WI38 (cell line): ENCODE results near the gene ALG2.
"Not testable (repeated sequence)": the region's sequence is repeated elsewhere in the genome, so short reads cannot be mapped to it uniquely, and the experiment has no call there.

Experiments
- H3K4me3 ChIP-seq: 2 replicates; pipeline ENCODE4 v1.5.1; 2011; ENCODE audit warnings: low read depth, mild to moderate bottlenecking, control low read depth, low read length
- CTCF ChIP-seq: IDR thresholded peaks from 2 replicates; pipeline ENCODE4 v1.5.1; 2012; ENCODE audit warnings: low read depth, mild to moderate bottlenecking, control low read depth, low read length

Gene ALG2

DNA sequence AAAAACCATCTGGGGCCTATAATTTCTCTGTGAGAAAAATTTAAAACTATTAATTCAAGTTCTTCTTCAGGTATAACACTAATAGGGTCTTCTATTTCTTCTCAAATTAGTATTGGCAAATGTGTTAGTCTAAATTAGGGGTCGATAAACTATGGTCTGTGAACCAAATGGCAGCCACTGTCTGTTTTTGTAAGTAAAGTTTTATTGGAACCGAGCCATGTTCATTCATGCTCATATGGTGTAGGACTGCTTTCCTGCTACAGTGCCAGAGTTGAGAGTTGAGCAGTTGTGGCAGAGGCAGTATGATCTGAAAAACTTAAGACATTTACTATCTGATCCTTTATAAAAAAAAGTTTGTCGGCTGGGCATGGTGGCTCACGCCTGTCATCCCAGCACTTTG is 29.4 kb upstream of the ALG2 start:
- no peak for TF ChIP-seq CTCF
- H3K4me3 ChIP-seq = no peak overlapping the region

- TF ChIP-seq CTCF = no peak
- no peak overlapping the region for H3K4me3 ChIP-seq
These were observed 27.9 kb upstream of the ALG2 start for GRCh38 chr9:99249619-99250018.

DNA sequence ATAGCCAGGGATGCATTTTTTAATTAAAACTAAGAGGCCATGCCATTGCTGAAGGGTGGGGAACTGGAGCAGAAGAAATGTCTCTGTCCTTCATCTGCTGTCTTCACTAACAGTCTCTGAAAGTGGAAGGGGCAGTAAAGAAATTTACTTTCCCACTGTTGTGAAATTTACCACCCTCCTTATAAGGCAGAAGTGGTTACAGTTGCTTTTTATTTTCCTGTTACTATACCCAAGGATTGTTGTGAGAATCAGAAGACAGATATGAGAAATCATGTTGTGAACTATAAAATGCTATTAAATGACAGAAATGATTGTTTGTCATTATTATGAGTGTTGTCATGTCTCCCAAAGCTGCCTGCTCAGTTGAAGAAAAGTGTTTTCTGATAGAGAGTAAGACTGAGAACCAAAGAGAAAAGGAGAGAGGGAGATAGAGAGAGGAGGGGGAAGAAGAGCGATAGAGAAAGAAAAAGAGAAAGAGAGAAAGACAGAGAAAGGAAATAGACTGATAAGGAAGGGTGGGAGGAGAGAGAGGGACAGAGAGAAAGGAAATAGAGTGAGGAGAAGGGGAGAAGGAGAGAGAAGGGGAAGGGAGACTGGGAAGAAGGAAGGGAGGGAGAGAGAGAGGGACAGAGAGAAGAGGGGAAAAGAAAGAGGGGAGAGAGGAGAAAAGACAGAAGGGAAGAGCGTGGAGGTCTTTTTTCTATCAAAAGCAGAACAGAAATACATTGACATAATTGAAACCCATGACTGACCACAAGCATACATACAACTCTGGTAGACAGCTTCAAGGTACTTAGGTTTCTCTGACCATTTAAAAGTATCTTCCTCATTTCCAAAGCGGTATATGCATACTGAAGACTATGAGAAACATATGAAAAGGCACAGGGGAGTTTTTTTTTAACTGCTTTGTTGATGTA is 22.9 kb upstream of the ALG2 start:
- TF ChIP-seq CTCF = no peak

GRCh38 chr9:99241106-99241505 is 19.4 kb upstream of the ALG2 start:
- TF ChIP-seq CTCF = no peak

More for the DNA sequence above, 22.9 kb upstream of the ALG2 start:
- no peak overlapping the region for H3K4me3 ChIP-seq

DNA sequence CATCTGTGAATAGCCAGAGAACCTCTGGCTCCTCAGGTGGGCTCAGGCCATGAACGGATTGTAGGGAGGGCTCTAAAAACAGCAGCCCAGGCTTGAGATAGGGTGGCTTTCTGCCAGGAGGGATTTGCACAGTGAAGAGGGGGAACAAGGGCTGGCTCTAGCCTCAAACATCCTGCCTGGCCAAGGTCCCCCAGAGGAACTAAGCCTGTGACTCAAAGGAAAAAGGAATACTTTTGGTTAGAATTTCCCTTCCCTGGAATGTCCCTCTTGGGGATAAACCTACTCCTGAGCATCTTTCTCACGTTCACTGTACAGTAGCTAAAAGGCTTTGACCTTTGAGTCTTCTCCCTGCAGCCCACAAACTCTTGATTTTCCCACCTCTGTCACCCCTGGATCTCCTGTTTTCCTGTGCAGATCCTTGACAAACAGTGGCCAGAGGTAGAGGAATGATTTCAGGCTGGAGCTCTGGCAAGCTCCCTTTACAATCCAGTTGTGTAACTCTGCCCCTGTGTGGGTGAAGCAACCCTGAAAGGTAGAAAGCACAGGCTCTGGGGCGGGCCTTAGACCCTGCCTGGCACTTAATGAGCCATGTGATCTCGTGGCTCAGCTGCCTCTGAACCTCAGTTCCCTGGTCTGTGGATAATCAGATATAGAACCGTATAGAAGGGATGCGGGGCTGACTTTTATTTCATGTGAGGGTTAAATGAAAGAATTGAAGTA is 17.8 kb upstream of the ALG2 start:
- H3K4me3 ChIP-seq = no peak overlapping the region
- TF ChIP-seq CTCF = no peak

More at GRCh38 chr9:99241106-99241505, 19.4 kb upstream of the ALG2 start:
- H3K4me3 ChIP-seq = no peak overlapping the region

- no peak overlapping the region for H3K4me3 ChIP-seq
- TF ChIP-seq CTCF = no peak
These were observed 16.6 kb upstream of the ALG2 start for GRCh38 chr9:99238331-99238730.

DNA sequence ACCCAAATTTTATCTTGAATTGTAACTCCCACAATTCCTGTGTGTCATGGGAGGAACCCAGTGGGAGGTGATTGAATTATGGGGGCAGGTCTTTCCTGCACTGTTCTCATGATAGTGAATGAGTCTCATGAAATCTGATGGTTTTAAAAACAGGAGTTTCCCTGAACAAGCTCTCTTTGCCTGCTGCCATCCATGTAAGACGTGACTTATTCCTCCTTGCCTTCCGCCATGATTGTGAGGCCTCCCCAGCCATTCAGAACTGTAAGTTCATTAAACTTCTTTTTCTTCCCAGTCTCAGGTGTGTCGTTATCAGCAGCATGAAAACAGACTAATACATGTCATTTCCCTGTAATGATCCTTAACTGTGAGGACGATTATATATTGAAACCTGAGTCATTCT is 16.1 kb upstream of the ALG2 start:
- not testable (repeated sequence) for H3K4me3 ChIP-seq
